Liver (tissue), 10 donors: ENCODE data around the gene FAM83D. TPM values are rescaled to one million over a fixed set of nuclear protein-coding genes. Genes with fewer than 3 reads are reported as not detected.

Experiments used
- DNase-seq: peaks from one replicate; pipeline ENCODE4 v3.0.0-alpha.2; 2017; ENCODE audit warnings: low spot score
- H3K27ac ChIP-seq, 2 donors: one replicate each; pipeline ENCODE4 v1.7.0; 2013; ENCODE audit warnings: inconsistent platforms in 2 of 2, low read length in 2 of 2, control low read depth in 1 of 2, low read depth in 1 of 2, mild to moderate bottlenecking in 1 of 2
- H3K27me3 ChIP-seq, 4 donors: one replicate each; pipeline versions ENCODE4 v1.6.1 to v1.7.0; 2013; ENCODE audit warnings: low read length in 3 of 4, inconsistent platforms in 1 of 4, mild to moderate bottlenecking in 1 of 4, moderate library complexity in 1 of 4; ENCODE audit not compliant: control insufficient read depth in 4 of 4, insufficient read depth in 4 of 4
- H3K36me3 ChIP-seq, 4 donors: one replicate each; pipeline versions ENCODE4 v1.6.1 to v1.7.0; 2013; ENCODE audit warnings: low read length in 3 of 4, mild to moderate bottlenecking in 3 of 4, low read depth in 1 of 4, moderate library complexity in 1 of 4; ENCODE audit not compliant: control insufficient read depth in 4 of 4, insufficient read depth in 3 of 4
- H3K4me1 ChIP-seq, 4 donors: one replicate each; pipeline versions ENCODE4 v1.6.1 to v1.7.0; 2013; ENCODE audit warnings: low read length in 3 of 4, mild to moderate bottlenecking in 3 of 4, moderate library complexity in 1 of 4; ENCODE audit not compliant: control insufficient read depth in 4 of 4, insufficient read depth in 4 of 4
- H3K4me3 ChIP-seq, 3 donors: one replicate each; pipeline versions ENCODE4 v1.6.1 to v1.7.0; 2013; ENCODE audit warnings: low read length in 3 of 3, control low read depth in 1 of 3, low read depth in 1 of 3, mild to moderate bottlenecking in 1 of 3
- H3K9ac ChIP-seq, 2 donors: one replicate each; pipeline ENCODE4 v1.7.0; 2013; ENCODE audit warnings: low read length in 2 of 2, mild to moderate bottlenecking in 2 of 2, moderate library complexity in 2 of 2, control low read depth in 1 of 2, low read depth in 1 of 2
- H3K9me3 ChIP-seq, 4 donors: one replicate each; pipeline versions ENCODE4 v1.6.1 to v1.7.0; 2013; ENCODE audit warnings: low read length in 3 of 4; ENCODE audit not compliant: control insufficient read depth in 4 of 4
- FOXA2 ChIP-seq: IDR thresholded peaks from 2 replicates; pipeline ENCODE4 v1.6.1; 2016; ENCODE audit warnings: antibody characterized with exemption
- HNF4A ChIP-seq, 2 donors: conservative IDR thresholded peaks; 2 replicates each; pipeline ENCODE4 v1.6.1; 2016; ENCODE audit warnings: antibody characterized with exemption in 2 of 2, mild to moderate bottlenecking in 2 of 2
- HNF4G ChIP-seq: IDR thresholded peaks from 2 replicates; pipeline ENCODE4 v1.6.1; 2016; ENCODE audit warnings: antibody characterized with exemption
- NR2F2 ChIP-seq: IDR thresholded peaks from 2 replicates; pipeline ENCODE4 v1.6.1; 2016; ENCODE audit warnings: antibody characterized with exemption
- TAF1 ChIP-seq: conservative IDR thresholded peaks from 2 replicates; pipeline ENCODE4 v1.6.1; 2016; ENCODE audit warnings: antibody characterized with exemption, mild to moderate bottlenecking
- YY1 ChIP-seq: IDR thresholded peaks from 2 replicates; pipeline ENCODE4 v1.6.1; 2016; ENCODE audit warnings: antibody characterized with exemption, mild to moderate bottlenecking
- WGBS: extraction: QIAGEN DNeasy Blood & Tissue Kit; methylation state at CpG from one replicate; pipeline ENCODE4 v1.1.7; 2013; 5-methylcytosine and 5-hydroxymethylcytosine counted together
- polyA plus RNA-seq, 2 donors: library from polyadenylated mRNA; stranded (reverse) in 1 of 2; unstranded in 1 of 2; fragments of 200-250 nt in 1 of 2; fragments of >200 nt in 1 of 2; fragmentation: Nextera tagmentation in 1 of 2; extraction: Ambion mirVana in 1 of 2; gene quantifications; one replicate each; pipeline versions ENCODE4 v1.2.1 to v1.2.3, GENCODE V29; 2013 to 2015
- small RNA-seq: library from RNA; depleted of rRNA; stranded (forward); fragments of <200 nt; gene quantifications from one replicate; pipeline ENCODE3, GENCODE V24; 2014
- total RNA-seq, 2 donors: library from RNA; depleted of rRNA; stranded (reverse); fragments of >200 nt; gene quantifications; one replicate each; pipeline ENCODE4 v1.2.3, GENCODE V29; 2014
- TF ChIP-seq, protein P1 (sequence below): IDR thresholded peaks from 2 replicates; pipeline ENCODE4 v1.6.1; 2016; ENCODE audit warnings: antibody characterized with exemption
- donor health status: healthy.
- donor health status: healthy.
- donor health status: healthy.
- donor health status: healthy.
- donor health status: healthy.

FAM83D gene
- total and polyA plus RNA-seq, 4 donors, result 1.1 to 28.2 (median 2.7) TPM

DNA sequence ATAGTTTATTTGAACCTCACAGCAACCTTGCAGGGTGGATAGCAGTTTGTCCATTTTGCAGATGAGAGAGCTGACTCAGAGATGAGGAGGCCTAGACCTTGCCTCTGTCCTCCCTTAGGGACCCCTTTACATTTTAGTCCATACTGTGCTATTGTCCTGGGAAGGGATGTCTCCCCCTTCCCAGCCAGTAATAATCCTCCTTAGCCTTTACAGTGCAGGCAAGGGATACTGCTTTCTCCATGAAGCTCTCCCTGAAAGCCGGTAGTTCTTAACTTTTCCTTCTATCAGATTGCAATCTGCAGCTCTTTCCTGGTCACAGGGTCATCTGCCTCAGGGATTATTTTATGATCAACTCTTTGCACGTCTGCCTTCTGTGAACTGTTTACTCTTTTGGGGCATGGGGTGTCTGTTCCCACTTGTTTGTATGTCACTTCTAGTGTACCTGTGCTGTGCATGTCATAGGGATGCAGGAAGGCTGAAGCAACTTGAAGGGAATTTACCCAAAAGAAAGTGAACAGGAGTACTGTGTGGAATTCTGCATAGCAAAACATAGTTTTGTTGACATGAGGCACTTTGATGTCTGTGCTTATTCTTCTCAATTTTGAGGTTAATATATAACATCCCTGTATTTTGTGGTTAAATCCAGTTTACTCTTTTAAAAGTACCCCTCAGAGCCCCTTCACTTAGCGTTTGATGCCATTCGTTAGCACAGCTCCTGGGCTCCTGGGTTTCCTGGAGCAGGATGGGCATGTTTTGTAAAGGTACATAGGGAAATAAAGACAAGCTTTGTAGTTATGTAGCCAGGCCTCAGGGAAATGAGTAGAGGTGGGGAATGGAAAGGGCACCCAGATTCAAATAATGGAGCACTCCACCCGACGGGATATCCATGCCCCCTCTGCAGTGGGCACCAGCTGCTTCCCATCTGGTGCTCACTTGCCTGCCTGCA, 74.0 kb downstream of the FAM83D start:
- Histone ChIP-seq H3K4me3 (no peak overlapping the region), H3K27ac (no peak overlapping the region), H3K36me3 (peaks cover 9 to 55% (median 46%) of the 10 kb centered on the region in 4 donors), H3K27me3 (no peaks in the 10 kb centered on the region), H3K9ac (no peak overlapping the region), H3K9me3 (no peaks in the 10 kb centered on the region), H3K4me1 (no peaks in the 10 kb centered on the region)
- no peak for DNase-seq
- WGBS, result 87% methylated on average over 6 of the region's 6 CpGs
- TF ChIP-seq YY1, result no peak
- no peak for TF ChIP-seq NR2F2
- no peak for TF ChIP-seq FOXA2
- no peak for TF ChIP-seq HNF4G
- TF ChIP-seq HNF4A (conservative IDR thresholded peaks at IDR 0.05), result no peak
- no peak for TF ChIP-seq TAF1
- TF ChIP-seq, protein P1, sequence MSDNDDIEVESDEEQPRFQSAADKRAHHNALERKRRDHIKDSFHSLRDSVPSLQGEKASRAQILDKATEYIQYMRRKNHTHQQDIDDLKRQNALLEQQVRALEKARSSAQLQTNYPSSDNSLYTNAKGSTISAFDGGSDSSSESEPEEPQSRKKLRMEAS, result no peak

Small RNAs within 50 kb of the gene (small RNA-seq; reads per million reads assigned to genes)
- not detected for gene AL023803.1

Other genes starting within 250 kb of the FAM83D start
- gene SLC32A1, start 201.9 kb upstream of the FAM83D start, total RNA-seq, result not detected
- not detected for gene SLC32A1, start 201.9 kb upstream of the FAM83D start, polyA plus RNA-seq
- gene ACTR5, start 178.0 kb upstream of the FAM83D start, total RNA-seq, result 1 to 10 TPM; 5.0 to 5.4 TPM
- 1 to 10 TPM; 1.9 to 2.9 TPM for gene ACTR5, start 178.0 kb upstream of the FAM83D start, polyA plus RNA-seq
- 1 to 10 TPM in 1 of 2 donors, under 1 TPM in 1; 0.84 to 5.7 TPM for gene PPP1R16B, start 120.7 kb upstream of the FAM83D start, total RNA-seq
- gene PPP1R16B, start 120.7 kb upstream of the FAM83D start, polyA plus RNA-seq, result 1 to 10 TPM in 1 of 2 donors, under 1 TPM in 1; 0.97 to 1.4 TPM
- 10 to 100 TPM in 1 of 2 donors, 1 to 10 TPM in 1; 5.8 to 10.6 TPM for gene DHX35, start 35.9 kb downstream of the FAM83D start, total RNA-seq
- 1 to 10 TPM; 2.7 to 3.8 TPM for gene DHX35, start 35.9 kb downstream of the FAM83D start, polyA plus RNA-seq